SK-N-SH (cell line): ENCODE measurements around the gene NFIA. TPM values are rescaled to one million over a fixed set of nuclear protein-coding genes. Genes with fewer than 3 reads are reported as not detected.

ENCODE experiments used
- CTCF ChIA-PET: fragments of 300-600, 350-600 bp; formaldehyde crosslinking; extraction: SDS; loops from one replicate; lab custom pipeline; 2021; lab: Yijun Ruan, JAX
- POLR2A ChIA-PET: fragments of 350-600 bp; sonication (Branson Sonifier 250); formaldehyde crosslinking; extraction: SDS; loops from one replicate; lab custom pipeline; 2020; ENCODE audit warnings: antibody characterized with exemption, inconsistent platforms; lab: Yijun Ruan, JAX
- DNase-seq: peaks from one replicate; pipeline ENCODE4 v3.0.0; 2012
- H2AFZ ChIP-seq: fragments of 200-600 bp; sonication (generic); 2 replicates; pipeline ENCODE4 v1.8.1; 2016; ENCODE audit warnings: antibody characterized with exemption, mild to moderate bottlenecking, low read depth
- H3F3A ChIP-seq: fragments of 200-600 bp; sonication (generic); replicated peaks from 2 replicates; pipeline ENCODE3; 2016; ENCODE audit warnings: antibody characterized with exemption, mild to moderate bottlenecking; ENCODE audit not compliant: insufficient read depth
- H3K27ac ChIP-seq, 2 experiments: fragments of 200-500 bp in 1 of 2; fragments of 200-600 bp in 1 of 2; sonication (Bioruptor generic) in 1 of 2; sonication (generic), shearing (Covaris generic) in 1 of 2; 2 replicates each; pipeline versions ENCODE4 v1.5.1 to v1.6.1; 2014 to 2016; ENCODE audit warnings: low read depth in 2 of 2, inconsistent platforms in 1 of 2, low read length in 1 of 2, mild to moderate bottlenecking in 1 of 2, mixed read lengths in 1 of 2
- H3K27me3 ChIP-seq: fragments of 200-600 bp; sonication (generic), shearing (Covaris generic); 2 replicates; pipeline ENCODE4 v1.6.1; 2016; ENCODE audit warnings: mixed run types; ENCODE audit not compliant: insufficient read depth
- H3K36me3 ChIP-seq, 2 experiments: fragments of 200-500 bp in 1 of 2; fragments of 200-600 bp in 1 of 2; sonication (Bioruptor generic) in 1 of 2; sonication (generic) in 1 of 2; replicated peaks in 1 of 2; 2 replicates each; pipeline versions ENCODE3 to v1.5.1; 2014 to 2016; ENCODE audit warnings: low read length in 1 of 2, mild to moderate bottlenecking in 1 of 2; ENCODE audit not compliant: insufficient read depth in 2 of 2, control insufficient read depth in 1 of 2
- H3K4me1 ChIP-seq, 2 experiments: fragments of 200-500 bp in 1 of 2; fragments of 200-600 bp in 1 of 2; sonication (Bioruptor generic) in 1 of 2; sonication (generic), shearing (Covaris generic) in 1 of 2; 2 replicates each; pipeline versions ENCODE4 v1.5.1 to v1.6.1; 2014 to 2016; ENCODE audit warnings: low read depth in 1 of 2, low read length in 1 of 2, mixed run types in 1 of 2; ENCODE audit not compliant: insufficient read depth in 2 of 2, control insufficient read depth in 1 of 2
- H3K4me2 ChIP-seq: fragments of 200-600 bp; sonication (generic), shearing (Covaris generic); 2 replicates; pipeline ENCODE4 v1.6.1; 2017; ENCODE audit warnings: mixed run types
- H3K4me3 ChIP-seq, 2 experiments: fragments of 200-500 bp in 1 of 2; fragments of 200-600 bp in 1 of 2; sonication (Bioruptor generic) in 1 of 2; sonication (generic), shearing (Covaris generic) in 1 of 2; 2 replicates each; pipeline versions ENCODE4 v1.5.1 to v1.8.1; 2014 to 2016; ENCODE audit warnings: low read depth in 2 of 2, inconsistent platforms in 1 of 2, low read length in 1 of 2, mild to moderate bottlenecking in 1 of 2, mixed read lengths in 1 of 2, moderate library complexity in 1 of 2
- H3K79me2 ChIP-seq: fragments of 200-600 bp; sonication (generic); 2 replicates; pipeline ENCODE4 v1.8.1; 2017; ENCODE audit warnings: mild to moderate bottlenecking; ENCODE audit not compliant: insufficient read depth
- H3K9ac ChIP-seq: fragments of 200-600 bp; sonication (generic); 2 replicates; pipeline ENCODE4 v1.6.1; 2017; ENCODE audit warnings: mixed run types
- H3K9me2 ChIP-seq: fragments of 200-600 bp; sonication (generic); 2 replicates; pipeline ENCODE4 v1.6.1; 2017; ENCODE audit warnings: mixed run types
- H3K9me3 ChIP-seq: fragments of 200-600 bp; sonication (generic); 2 replicates; pipeline ENCODE4 v1.6.1; 2017; ENCODE audit warnings: mixed run types, mild to moderate bottlenecking, moderate library complexity
- H4K20me1 ChIP-seq: fragments of 200-600 bp; sonication (generic); 2 replicates; pipeline ENCODE4 v1.6.1; 2017; ENCODE audit warnings: mild to moderate bottlenecking, mixed run types; ENCODE audit not compliant: insufficient read depth
- CHD2 ChIP-seq: fragments of 150-350 bp; IDR thresholded peaks from 2 replicates; pipeline ENCODE4 v1.6.1; 2018; ENCODE audit warnings: low read length; ENCODE audit not compliant: partially characterized antibody
- CTCF ChIP-seq: fragments of 200-600 bp; sonication (generic); IDR thresholded peaks from 2 replicates; pipeline ENCODE4 v1.6.1; 2017; ENCODE audit warnings: antibody characterized with exemption, mild to moderate bottlenecking, moderate library complexity
- EP300 ChIP-seq, 2 experiments: IDR thresholded peaks; 2 replicates each; pipeline versions ENCODE4 v1.4.0 to v1.6.1; 2012; ENCODE audit warnings: borderline replicate concordance in 1 of 2, low read depth in 1 of 2, low read length in 1 of 2
- FOXJ3 ChIP-seq: sonication (generic); formaldehyde crosslinking; IDR thresholded peaks from 2 replicates; pipeline ENCODE4 v1.5.1; 2020; ENCODE audit warnings: mild to moderate bottlenecking, missing genetic modification reagents
- GABPA ChIP-seq: IDR thresholded peaks from 2 replicates; pipeline ENCODE4 v1.4.0; 2012; ENCODE audit warnings: low read depth, mild to moderate bottlenecking
- GATA2 ChIP-seq: sonication (generic); formaldehyde crosslinking; IDR thresholded peaks from 2 replicates; pipeline ENCODE4 v1.5.0; 2020; ENCODE audit warnings: mild to moderate bottlenecking, missing genetic modification reagents
- MXI1 ChIP-seq: IDR thresholded peaks from 2 replicates; pipeline ENCODE4 v1.6.1; 2012; ENCODE audit warnings: mild to moderate bottlenecking, low read depth, low read length, improper control_type of control experiment
- NFIC ChIP-seq: IDR thresholded peaks from 2 replicates; pipeline ENCODE4 v1.4.0; 2012; ENCODE audit warnings: borderline replicate concordance
- RAD21 ChIP-seq: IDR thresholded peaks from 2 replicates; pipeline ENCODE4 v1.6.1; 2012; ENCODE audit warnings: mild to moderate bottlenecking, low read length
- RFX5 ChIP-seq: IDR thresholded peaks from 2 replicates; pipeline ENCODE4 v1.6.1; 2012; ENCODE audit warnings: mild to moderate bottlenecking, improper control_type of control experiment, low read length
- SIN3A ChIP-seq: IDR thresholded peaks from 2 replicates; pipeline ENCODE4 v1.6.1; 2012; ENCODE audit warnings: low read depth, mild to moderate bottlenecking, low read length, moderate library complexity, borderline replicate concordance
- TAF1 ChIP-seq: IDR thresholded peaks from 2 replicates; pipeline ENCODE4 v1.6.1; 2012; ENCODE audit warnings: low read depth, mild to moderate bottlenecking, low read length, moderate library complexity, borderline replicate concordance
- YY1 ChIP-seq: IDR thresholded peaks from 2 replicates; pipeline ENCODE4 v1.4.0; 2012; ENCODE audit warnings: low read depth, mild to moderate bottlenecking
- WGBS: methylation state at CpG from one replicate; pipeline ENCODE4 v1.1.6; 2017; ENCODE audit warnings: low lambda C conversion rate; 5-methylcytosine and 5-hydroxymethylcytosine counted together
- polyA plus RNA-seq, 3 experiments: library from polyadenylated mRNA; depleted of rRNA; stranded (reverse); fragments of >200 nt; gene quantifications; 2 replicates each; pipeline ENCODE4 v1.2.3, GENCODE V29; 2012
- TF ChIP-seq, protein P1 (sequence below): fragments of 150-350 bp; IDR thresholded peaks from 2 replicates; pipeline ENCODE4 v1.6.1; 2017; ENCODE audit warnings: antibody characterized with exemption, low read length, low read depth, borderline replicate concordance
- TF ChIP-seq, protein P2 (sequence below): IDR thresholded peaks from 2 replicates; pipeline ENCODE4 v1.6.1; 2012; ENCODE audit warnings: mild to moderate bottlenecking, low read depth, low read length, moderate library complexity

Gene NFIA
- polyA plus RNA-seq, 1 of the 3 experiments (the other 2 are of a cell fraction), result 3.3 TPM

GRCh38 chr1:61441723-61442262 lies 359.4 kb downstream of the NFIA start:
- H3K4me2 ChIP-seq, result no peak overlapping the region
- no peak overlapping the region for H3K4me3 ChIP-seq
- H4K20me1 ChIP-seq, result no peaks in the 10 kb centered on the region
- no peaks in the 10 kb centered on the region for H3F3A ChIP-seq
- ChIA-PET CTCF (interaction anchor here (1.2 kb wide), 1 partner anchor 12 kb away, joined by 3 read pairs; no protein-coding TSS in a partner anchor), POLR2A (no interaction called here)
- no peaks in the 10 kb centered on the region for H3K79me2 ChIP-seq
- 89% methylated on average over 11 of the region's 11 CpGs for WGBS
- H3K9ac ChIP-seq, result no peak overlapping the region
- no peak overlapping the region for H2AFZ ChIP-seq
- H3K4me1 ChIP-seq, result peaks cover 0 to 20% of the 10 kb centered on the region in 2 experiments; a peak in 3 of 4 replicates
- no peak for DNase-seq
- peaks cover 0 to 2% of the 10 kb centered on the region in 2 experiments for H3K36me3 ChIP-seq
- H3K9me3 ChIP-seq, result no peaks in the 10 kb centered on the region
- H3K27ac ChIP-seq, result no peak overlapping the region; a peak in 1 of 4 replicates
- no peaks in the 10 kb centered on the region for H3K27me3 ChIP-seq
- no peaks in the 10 kb centered on the region for H3K9me2 ChIP-seq
- TF ChIP-seq FOXJ3, result no peak
- TF ChIP-seq YY1, result no peak
- no peak for TF ChIP-seq SIN3A
- TF ChIP-seq, protein P1, sequence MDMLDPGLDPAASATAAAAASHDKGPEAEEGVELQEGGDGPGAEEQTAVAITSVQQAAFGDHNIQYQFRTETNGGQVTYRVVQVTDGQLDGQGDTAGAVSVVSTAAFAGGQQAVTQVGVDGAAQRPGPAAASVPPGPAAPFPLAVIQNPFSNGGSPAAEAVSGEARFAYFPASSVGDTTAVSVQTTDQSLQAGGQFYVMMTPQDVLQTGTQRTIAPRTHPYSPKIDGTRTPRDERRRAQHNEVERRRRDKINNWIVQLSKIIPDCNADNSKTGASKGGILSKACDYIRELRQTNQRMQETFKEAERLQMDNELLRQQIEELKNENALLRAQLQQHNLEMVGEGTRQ, result no peak
- no peak for TF ChIP-seq CHD2
- no peak for TF ChIP-seq RAD21
- TF ChIP-seq CTCF, result no peak
- TF ChIP-seq, protein P2, sequence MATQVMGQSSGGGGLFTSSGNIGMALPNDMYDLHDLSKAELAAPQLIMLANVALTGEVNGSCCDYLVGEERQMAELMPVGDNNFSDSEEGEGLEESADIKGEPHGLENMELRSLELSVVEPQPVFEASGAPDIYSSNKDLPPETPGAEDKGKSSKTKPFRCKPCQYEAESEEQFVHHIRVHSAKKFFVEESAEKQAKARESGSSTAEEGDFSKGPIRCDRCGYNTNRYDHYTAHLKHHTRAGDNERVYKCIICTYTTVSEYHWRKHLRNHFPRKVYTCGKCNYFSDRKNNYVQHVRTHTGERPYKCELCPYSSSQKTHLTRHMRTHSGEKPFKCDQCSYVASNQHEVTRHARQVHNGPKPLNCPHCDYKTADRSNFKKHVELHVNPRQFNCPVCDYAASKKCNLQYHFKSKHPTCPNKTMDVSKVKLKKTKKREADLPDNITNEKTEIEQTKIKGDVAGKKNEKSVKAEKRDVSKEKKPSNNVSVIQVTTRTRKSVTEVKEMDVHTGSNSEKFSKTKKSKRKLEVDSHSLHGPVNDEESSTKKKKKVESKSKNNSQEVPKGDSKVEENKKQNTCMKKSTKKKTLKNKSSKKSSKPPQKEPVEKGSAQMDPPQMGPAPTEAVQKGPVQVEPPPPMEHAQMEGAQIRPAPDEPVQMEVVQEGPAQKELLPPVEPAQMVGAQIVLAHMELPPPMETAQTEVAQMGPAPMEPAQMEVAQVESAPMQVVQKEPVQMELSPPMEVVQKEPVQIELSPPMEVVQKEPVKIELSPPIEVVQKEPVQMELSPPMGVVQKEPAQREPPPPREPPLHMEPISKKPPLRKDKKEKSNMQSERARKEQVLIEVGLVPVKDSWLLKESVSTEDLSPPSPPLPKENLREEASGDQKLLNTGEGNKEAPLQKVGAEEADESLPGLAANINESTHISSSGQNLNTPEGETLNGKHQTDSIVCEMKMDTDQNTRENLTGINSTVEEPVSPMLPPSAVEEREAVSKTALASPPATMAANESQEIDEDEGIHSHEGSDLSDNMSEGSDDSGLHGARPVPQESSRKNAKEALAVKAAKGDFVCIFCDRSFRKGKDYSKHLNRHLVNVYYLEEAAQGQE, result no peak
- no peak for TF ChIP-seq TAF1
- no peak for TF ChIP-seq EP300 (IDR thresholded peaks at IDR 0.05; ENCODE audit: borderline replicate concordance in 1 of 2, low read depth in 1 of 2, low read length in 1 of 2)
- TF ChIP-seq NFIC, result no peak
- no peak for TF ChIP-seq GATA2 (CRISPR knock-in tag)
- no peak for TF ChIP-seq GABPA
- no peak for TF ChIP-seq RFX5
- no peak for TF ChIP-seq MXI1
